ELF-1 (cell line): ENCODE results near the gene CLASP2.
"Not testable (repeated sequence)": the region's sequence is repeated elsewhere in the genome, so short reads cannot be mapped to it uniquely, and the experiment has no call there.

Source experiments
- DNase-seq: peaks from one replicate; pipeline ENCODE4 v3.0.0-alpha.2; 2016; ENCODE audit warnings: low read depth, low spot score

The CLASP2 gene

DNA sequence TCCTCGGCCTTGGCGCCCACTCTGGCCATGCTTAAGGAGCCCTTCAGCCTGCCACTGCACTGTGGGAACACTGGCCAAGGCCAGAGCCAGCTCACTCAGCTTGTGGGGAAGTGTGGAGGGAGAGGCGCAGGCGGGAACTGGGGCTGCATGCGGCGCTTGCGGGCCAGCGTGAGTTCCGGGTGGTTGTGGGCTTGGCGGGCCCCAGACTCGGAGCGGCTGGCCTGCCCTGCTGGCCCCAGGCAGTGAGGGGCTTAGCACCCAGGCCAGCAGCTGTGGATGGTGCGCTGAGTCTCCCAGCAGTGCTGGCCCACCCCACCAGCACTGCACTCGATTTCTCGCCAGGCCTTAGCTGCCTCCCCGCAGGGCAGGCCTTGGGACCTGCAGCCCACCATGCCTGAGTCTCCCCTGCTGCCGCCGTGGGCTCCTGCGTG, 264.7 kb downstream of the CLASP2 start:
- no peak for DNase-seq

DNA sequence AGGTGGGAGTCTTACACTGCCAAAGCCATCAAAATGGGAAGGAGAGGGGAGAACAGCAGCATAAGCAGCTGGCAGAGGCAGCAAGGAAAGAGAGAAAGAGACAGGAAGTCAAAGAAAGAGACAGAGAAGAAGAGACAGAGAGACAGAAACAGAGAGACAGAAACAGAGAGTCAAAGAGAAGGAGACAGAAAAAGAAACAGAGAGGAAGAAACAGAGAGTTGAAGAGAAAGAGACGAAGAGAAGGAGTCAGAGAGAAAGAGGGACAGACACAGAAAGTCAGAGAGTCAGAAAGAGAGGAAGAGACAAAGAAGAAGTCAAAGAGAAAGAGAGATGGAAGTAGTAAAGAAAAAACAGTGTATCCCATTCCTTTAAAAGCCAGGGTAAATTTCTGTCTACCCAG, 266.1 kb downstream of the CLASP2 start:
- DNase-seq, result not testable (repeated sequence)

DNA sequence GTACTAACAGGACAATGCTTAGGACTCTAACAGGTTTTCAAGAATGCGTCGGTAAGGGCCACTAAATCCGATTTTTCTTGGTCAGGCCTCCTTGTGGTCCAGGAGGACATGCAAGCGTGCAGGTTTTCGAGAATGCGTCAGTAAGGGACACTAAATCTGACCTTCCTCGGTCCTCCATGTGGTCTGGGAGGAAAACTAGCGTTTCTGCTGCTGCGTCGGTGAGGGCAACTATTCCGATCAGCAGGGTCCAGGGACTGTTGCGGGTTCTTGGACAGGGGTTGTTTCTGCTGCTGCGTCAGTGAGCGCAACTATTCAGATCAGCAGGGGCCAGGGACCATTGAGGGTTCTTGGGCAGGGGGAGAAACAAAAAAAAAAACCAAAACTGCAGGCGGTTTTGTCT, 270.1 kb downstream of the CLASP2 start:
- DNase-seq, result peak; percentile 26

DNA sequence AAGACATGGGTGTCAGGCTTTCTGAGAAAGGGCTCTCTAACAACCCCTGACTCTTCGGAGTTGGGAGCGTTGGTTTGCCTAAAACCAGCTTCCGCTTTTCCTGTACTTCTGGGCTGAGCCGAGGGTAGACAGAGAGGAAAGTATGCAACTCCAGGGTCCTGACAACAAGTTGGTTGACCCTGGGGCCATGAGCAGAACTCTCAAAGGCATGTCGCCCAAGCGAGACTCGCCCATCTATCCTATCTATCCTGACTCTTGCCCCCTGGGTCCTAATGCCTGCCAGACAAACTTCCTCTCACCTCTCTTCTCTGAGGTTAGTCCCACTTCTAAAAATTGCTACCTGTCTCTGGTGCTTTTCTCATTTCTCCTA, 270.8 kb downstream of the CLASP2 start:
- DNase-seq, result peak; percentile 84
